Spleen (tissue), 11 donors: ENCODE measurements around the gene AGFG2. TPM values are rescaled to one million over a fixed set of nuclear protein-coding genes. Genes with fewer than 3 reads are reported as not detected.
A peak's percentile ranks its signal among the peaks of the same experiment; 100 is the strongest.
"Not testable (repeated sequence)": the region's sequence is repeated elsewhere in the genome, so short reads cannot be mapped to it uniquely, and the experiment has no call there.

ENCODE experiments used
- DNase-seq: peaks from one replicate; pipeline ENCODE4 v3.0.0-alpha.2; 2020
- H3K27ac ChIP-seq, 8 donors: fragments of 200-600 bp; sonication (generic) in 7 of 8; 1 replicate in 4 of 8; 2 replicates in 4 of 8; pipeline versions ENCODE4 v1.5.0 to v1.8.0; 2016 to 2021; ENCODE audit warnings: inconsistent platforms in 4 of 8, mild to moderate bottlenecking in 4 of 8, moderate library complexity in 1 of 8
- H3K27me3 ChIP-seq, 7 donors: fragments of 200-600 bp; sonication (generic) in 6 of 7; replicated peaks in 1 of 7; 1 replicate in 4 of 7; 2 replicates in 3 of 7; pipeline versions ENCODE4 v1.5.0 to v1.8.0; 2016 to 2021; ENCODE audit warnings: inconsistent platforms in 3 of 7, mild to moderate bottlenecking in 1 of 7
- H3K36me3 ChIP-seq, 6 donors: fragments of 200-600 bp; sonication (generic) in 5 of 6; 1 replicate in 4 of 6; 2 replicates in 2 of 6; pipeline versions ENCODE4 v1.5.0 to v1.8.0; 2016 to 2021; ENCODE audit warnings: inconsistent platforms in 2 of 6
- H3K4me1 ChIP-seq, 6 donors: fragments of 200-600 bp; sonication (generic) in 5 of 6; 1 replicate in 3 of 6; 2 replicates in 3 of 6; pipeline versions ENCODE4 v1.5.0 to v1.8.0; 2016 to 2021; ENCODE audit warnings: inconsistent platforms in 3 of 6
- H3K4me3 ChIP-seq, 8 donors: fragments of 200-600 bp; sonication (generic) in 7 of 8; 1 replicate in 4 of 8; 2 replicates in 4 of 8; pipeline versions ENCODE4 v1.5.0 to v1.8.0; 2016 to 2021; ENCODE audit warnings: inconsistent platforms in 4 of 8, mild to moderate bottlenecking in 4 of 8, moderate library complexity in 2 of 8
- H3K9me3 ChIP-seq, 8 donors: fragments of 200-600 bp; sonication (generic) in 7 of 8; 1 replicate in 4 of 8; 2 replicates in 4 of 8; pipeline versions ENCODE4 v1.5.0 to v1.8.0; 2016 to 2021; ENCODE audit warnings: inconsistent platforms in 4 of 8
- CTCF ChIP-seq, 11 experiments: fragments of 200-600 bp in 7 of 11; fragments of 450-650 bp in 4 of 11; sonication (generic) in 4 of 11; IDR thresholded peaks in 8 of 11; conservative IDR thresholded peaks in 3 of 11; 1 replicate in 7 of 11; 2 replicates in 4 of 11; pipeline versions ENCODE4 v1.4.0 to v1.8.0; 2016 to 2021; ENCODE audit warnings: antibody characterized with exemption in 11 of 11, inconsistent platforms in 4 of 11, mild to moderate bottlenecking in 1 of 11
- POLR2A ChIP-seq, 3 donors: fragments of 450-650 bp; IDR thresholded peaks; one replicate each; pipeline ENCODE4 v1.5.1; 2017; ENCODE audit warnings: antibody characterized with exemption in 3 of 3, mild to moderate bottlenecking in 1 of 3
- POLR2AphosphoS5 ChIP-seq, 3 donors: sonication (generic); formaldehyde crosslinking; IDR thresholded peaks; one replicate each; pipeline ENCODE4 v1.5.1; 2017; ENCODE audit warnings: antibody characterized with exemption in 3 of 3
- WGBS, 5 donors: extraction: QIAGEN DNeasy Blood & Tissue Kit in 3 of 5; methylation state at CpG; one replicate each; pipeline versions ENCODE4 v1.1.5 to v1.1.7; 2013 to 2018; 5-methylcytosine and 5-hydroxymethylcytosine counted together
- intact Hi-C: fragments of 100-400 bp; cut with DNase I; formaldehyde crosslinking; loops from one replicate; pipeline ENCODE4 v1.15.0; 2023; ENCODE audit warnings: low total_unique reads
- polyA plus RNA-seq, 3 donors: library from polyadenylated mRNA; stranded (reverse); fragments of 200-250 nt; gene quantifications; one replicate each; pipeline ENCODE4 v1.2.1, GENCODE V29; 2013
- total RNA-seq, 7 donors: library from RNA; depleted of rRNA in 3 of 7; stranded (reverse); fragments of >200 nt in 3 of 7; fragmentation: NEBNext Ultra II Directional in 4 of 7; extraction: Animal tissue kit (Norgen Biotek cat#: 25700) in 4 of 7; gene quantifications; one replicate each; pipeline versions ENCODE4 v1.1.0 to v1.2.1, GENCODE V29; 2016 to 2021
- donor health status: healthy with polysubstance abuse.
- donor health status: DM: no; HTN: no; CAD: no; lungs with moderate emphysema.
- donor health status: DM: no; HTN: no; CAD: no.
- donor health status: Bipolar disorder and iron deficiency.
- donor health status: healthy.
- donor health status: DM: no; HTN: no; CAD: no.
- donor health status: DM: yes; HTN: yes; CAD: no.

The AGFG2 gene
- total and polyA plus RNA-seq, 10 donors, result 14.2 to 110 (median 51.4) TPM

- no peaks in the 10 kb centered on the region for H3K36me3 ChIP-seq
- peaks cover 33 to 72% (median 61%) of the 10 kb centered on the region in 6 donors for H3K4me1 ChIP-seq
- peak overlapping the region in 5 of 8 donors; percentile 79 to 89 (median 86) for H3K27ac ChIP-seq
- 37 to 66% (median 58%) methylated on average over 6 of the region's 6 CpGs for WGBS, 5 donors
- intact Hi-C loops, result no loop called here
- DNase-seq, result no peak
- H3K9me3 ChIP-seq, result no peaks in the 10 kb centered on the region
- TF ChIP-seq POLR2A (IDR thresholded peaks at IDR 0.05) (no peak), POLR2AphosphoS5 (IDR thresholded peaks at IDR 0.05) (no peak), CTCF (IDR thresholded peaks at IDR 0.05 in 8 of 11, conservative IDR thresholded peaks at IDR 0.05 in 3 of 11) (no peak)
- H3K4me3 ChIP-seq, result peak overlapping the region; percentile 89 to 98 (median 96)
- no peaks in the 10 kb centered on the region for H3K27me3 ChIP-seq
Measured at GRCh38 chr7:100540073-100540723, 1.2 kb downstream of the AGFG2 start.

- H3K27me3 ChIP-seq, H3K9me3 ChIP-seq, H3K36me3 ChIP-seq, intact Hi-C loops, DNase-seq: not testable (repeated sequence)
- WGBS, 5 donors, result 69 to 93% (median 72%) methylated on average over 7 of the region's 7 CpGs
- Histone ChIP-seq H3K4me1 (peaks cover 43 to 83% (median 72%) of the 10 kb centered on the region in 6 donors), H3K27ac (peak overlapping the region in 4 of 8 donors; percentile 82 to 93 (median 89)), H3K4me3 (peak overlapping the region in 2 of 8 donors; percentile 89 to 98)
Measured at GRCh38 chr7:100541309-100541708, 2.3 kb downstream of the AGFG2 start.

GRCh38 chr7:100543586-100543985, 4.6 kb downstream of the AGFG2 start:
- no peaks in the 10 kb centered on the region for H3K9me3 ChIP-seq
- peak overlapping the region in 7 of 8 donors; percentile 76 to 93 (median 86) for H3K27ac ChIP-seq
- H3K4me1 ChIP-seq, result peaks cover 61 to 95% (median 89%) of the 10 kb centered on the region in 6 donors
- TF ChIP-seq POLR2AphosphoS5 (IDR thresholded peaks at IDR 0.05) (no peak), CTCF (IDR thresholded peaks at IDR 0.05 in 8 of 11, conservative IDR thresholded peaks at IDR 0.05 in 3 of 11) (no peak), POLR2A (IDR thresholded peaks at IDR 0.05) (no peak)
- H3K36me3 ChIP-seq, result peaks cover 0 to under 1% (median 0%) of the 10 kb centered on the region in 6 donors
- 46 to 68% (median 65%) methylated on average over 1 of the region's 1 CpG for WGBS, 5 donors
- intact Hi-C loops, result no loop called here
- DNase-seq, result no peak
- H3K4me3 ChIP-seq, result no peak overlapping the region
- H3K27me3 ChIP-seq, result no peaks in the 10 kb centered on the region

- Histone ChIP-seq H3K27me3 (no peaks in the 10 kb centered on the region), H3K4me1 (peaks cover 66 to 100% (median 95%) of the 10 kb centered on the region in 6 donors), H3K4me3 (peak overlapping the region in 1 of 8 donors; percentile 30), H3K36me3 (peaks cover 0 to 8% (median 0%) of the 10 kb centered on the region in 6 donors), H3K9me3 (no peaks in the 10 kb centered on the region), H3K27ac (peak overlapping the region; percentile 74 to 93 (median 86))
- DNase-seq, result no peak
- intact Hi-C loops, result no loop called here
- TF ChIP-seq POLR2A (IDR thresholded peaks at IDR 0.05) (no peak), POLR2AphosphoS5 (IDR thresholded peaks at IDR 0.05) (no peak), CTCF (IDR thresholded peaks at IDR 0.05 in 8 of 11, conservative IDR thresholded peaks at IDR 0.05 in 3 of 11) (no peak)
- WGBS, 5 donors, result 32 to 46% (median 40%) methylated on average over 5 of the region's 5 CpGs
Measured at GRCh38 chr7:100544386-100544785, 5.4 kb downstream of the AGFG2 start.
